Measurements from ENCODE around the gene TSPAN15.

- no peak for TF ChIP-seq CTCF (IDR thresholded peaks at IDR 0.05)
- TF ChIP-seq TCF7 (CRISPR knock-in tag; IDR thresholded peaks at IDR 0.05; ENCODE audit: low read depth), result no peak
- TF ChIP-seq CBFB (CRISPR knock-in tag; IDR thresholded peaks at IDR 0.05; ENCODE audit: low read depth), result no peak
- TF ChIP-seq, protein P1, sequence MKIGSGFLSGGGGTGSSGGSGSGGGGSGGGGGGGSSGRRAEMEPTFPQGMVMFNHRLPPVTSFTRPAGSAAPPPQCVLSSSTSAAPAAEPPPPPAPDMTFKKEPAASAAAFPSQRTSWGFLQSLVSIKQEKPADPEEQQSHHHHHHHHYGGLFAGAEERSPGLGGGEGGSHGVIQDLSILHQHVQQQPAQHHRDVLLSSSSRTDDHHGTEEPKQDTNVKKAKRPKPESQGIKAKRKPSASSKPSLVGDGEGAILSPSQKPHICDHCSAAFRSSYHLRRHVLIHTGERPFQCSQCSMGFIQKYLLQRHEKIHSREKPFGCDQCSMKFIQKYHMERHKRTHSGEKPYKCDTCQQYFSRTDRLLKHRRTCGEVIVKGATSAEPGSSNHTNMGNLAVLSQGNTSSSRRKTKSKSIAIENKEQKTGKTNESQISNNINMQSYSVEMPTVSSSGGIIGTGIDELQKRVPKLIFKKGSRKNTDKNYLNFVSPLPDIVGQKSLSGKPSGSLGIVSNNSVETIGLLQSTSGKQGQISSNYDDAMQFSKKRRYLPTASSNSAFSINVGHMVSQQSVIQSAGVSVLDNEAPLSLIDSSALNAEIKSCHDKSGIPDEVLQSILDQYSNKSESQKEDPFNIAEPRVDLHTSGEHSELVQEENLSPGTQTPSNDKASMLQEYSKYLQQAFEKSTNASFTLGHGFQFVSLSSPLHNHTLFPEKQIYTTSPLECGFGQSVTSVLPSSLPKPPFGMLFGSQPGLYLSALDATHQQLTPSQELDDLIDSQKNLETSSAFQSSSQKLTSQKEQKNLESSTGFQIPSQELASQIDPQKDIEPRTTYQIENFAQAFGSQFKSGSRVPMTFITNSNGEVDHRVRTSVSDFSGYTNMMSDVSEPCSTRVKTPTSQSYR (CRISPR knock-in tag; IDR thresholded peaks at IDR 0.05), result no peak
- no peak for TF ChIP-seq USF2 (CRISPR knock-in tag; IDR thresholded peaks at IDR 0.05)
- TF ChIP-seq CREB1 (CRISPR knock-in tag; IDR thresholded peaks at IDR 0.05), result no peak
- no peak for TF ChIP-seq FOXP1 (CRISPR knock-in tag; IDR thresholded peaks at IDR 0.05; ENCODE audit: borderline replicate concordance)
- TF ChIP-seq, protein P2, sequence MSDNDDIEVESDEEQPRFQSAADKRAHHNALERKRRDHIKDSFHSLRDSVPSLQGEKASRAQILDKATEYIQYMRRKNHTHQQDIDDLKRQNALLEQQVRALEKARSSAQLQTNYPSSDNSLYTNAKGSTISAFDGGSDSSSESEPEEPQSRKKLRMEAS (CRISPR knock-in tag; IDR thresholded peaks at IDR 0.05), result no peak
- TF ChIP-seq ATF3 (CRISPR knock-in tag; conservative IDR thresholded peaks at IDR 0.05), result no peak
- no peak for TF ChIP-seq NR3C1 (CRISPR knock-in tag; conservative IDR thresholded peaks at IDR 0.05; ENCODE audit: low read depth)
- TF ChIP-seq TP53 (CRISPR knock-in tag; IDR thresholded peaks at IDR 0.05), result no peak
- no peak for TF ChIP-seq GRHL2 (CRISPR knock-in tag; IDR thresholded peaks at IDR 0.05; ENCODE audit: insufficient replicate concordance, severe bottlenecking)
These were observed 26.8 kb downstream of the TSPAN15 start for GRCh38 chr10:69477968-69478597.

Data from WTC11 (cell line).